ENCODE data around the gene RERE. TPM values are rescaled to one million over a fixed set of nuclear protein-coding genes. Genes with fewer than 3 reads are reported as not detected.
"Not testable (repeated sequence)": the region's sequence is repeated elsewhere in the genome, so short reads cannot be mapped to it uniquely, and the experiment has no call there.

RERE gene
- total RNA-seq, 1 donor from 2014 or later, result 76.0 TPM

DNA sequence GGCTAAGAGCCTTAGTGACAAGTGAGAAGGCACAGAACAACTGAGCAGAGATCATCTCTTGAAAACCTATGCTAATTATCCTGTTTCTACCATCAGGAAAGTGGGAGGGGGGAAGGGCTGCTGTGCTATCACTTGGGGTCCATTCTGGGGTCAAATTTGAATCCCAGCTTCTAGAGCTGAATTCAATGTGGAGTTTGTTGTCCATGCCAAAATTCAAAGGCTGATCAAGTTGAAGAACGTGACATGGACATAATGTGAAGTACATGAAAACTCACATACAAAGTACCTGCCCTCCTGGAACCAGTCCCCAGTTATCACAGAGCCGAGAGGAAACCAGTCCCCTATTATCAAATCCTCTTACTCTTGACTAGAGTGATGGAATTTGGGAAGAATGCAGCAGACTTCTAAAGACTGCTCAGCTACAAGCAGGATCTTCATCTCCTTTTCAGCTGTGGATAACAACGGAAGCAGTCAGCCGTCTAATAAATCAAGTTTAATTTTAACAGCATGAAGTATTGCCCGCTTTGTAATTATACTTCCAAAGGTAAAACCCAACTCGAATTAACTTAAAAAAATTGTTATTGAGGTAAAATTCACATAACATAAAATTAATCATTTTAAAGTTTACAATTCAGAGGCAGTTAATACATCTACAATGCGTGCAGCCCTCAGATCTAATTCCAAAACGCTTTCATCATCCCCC lies 421.2 kb downstream of the RERE start:
- intact Hi-C loops (cut with micrococcal nuclease), result no loop called here

GRCh38 chr1:8395433-8395866 lies 422.0 kb downstream of the RERE start:
- intact Hi-C loops (cut with micrococcal nuclease), result loop anchor here (1.0 kb wide), 1 partner anchor 130 kb away; no protein-coding TSS in a partner anchor

DNA sequence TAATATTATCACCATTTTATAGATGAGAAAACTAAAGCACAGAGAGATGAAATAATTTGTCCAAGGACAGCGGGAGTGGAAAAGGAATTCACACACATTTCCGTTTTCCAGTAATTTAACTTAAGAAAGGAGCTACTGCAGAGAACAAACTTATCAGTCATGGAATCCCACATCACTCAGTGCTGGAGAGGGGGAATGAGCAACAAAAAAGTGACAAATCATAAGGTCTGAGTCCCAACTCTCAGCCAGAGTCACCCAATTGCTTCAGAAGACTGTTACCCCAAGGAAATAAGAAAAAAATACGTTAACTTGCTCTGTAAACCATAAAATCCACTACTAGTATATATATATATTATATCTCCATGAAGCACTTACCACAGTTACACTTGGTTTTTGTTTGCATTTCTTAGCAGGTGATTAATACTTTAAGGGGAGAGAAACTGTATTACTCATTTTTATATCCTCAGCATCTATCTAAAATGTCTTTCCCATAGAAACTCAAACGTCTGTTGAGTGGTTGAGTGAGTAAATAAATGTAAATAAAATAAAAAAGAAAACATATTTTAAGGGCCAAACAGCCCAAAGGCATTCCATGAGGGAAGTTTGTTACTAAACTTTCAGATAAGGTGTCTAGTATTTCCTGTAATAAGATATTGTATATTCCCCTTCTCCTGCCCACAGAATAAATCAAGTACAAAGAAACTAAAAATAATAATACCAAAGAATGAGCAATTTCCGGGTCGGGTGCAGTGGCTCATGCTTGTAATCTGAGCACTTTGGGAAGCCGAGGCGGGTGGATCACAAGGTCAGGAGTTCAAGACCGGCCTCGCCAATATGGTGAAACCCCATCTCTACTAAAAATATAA lies 422.8 kb downstream of the RERE start:
- intact Hi-C loops (cut with micrococcal nuclease), result loop anchor here (1.0 kb wide), 1 partner anchor 131 kb away; no protein-coding TSS in a partner anchor

DNA sequence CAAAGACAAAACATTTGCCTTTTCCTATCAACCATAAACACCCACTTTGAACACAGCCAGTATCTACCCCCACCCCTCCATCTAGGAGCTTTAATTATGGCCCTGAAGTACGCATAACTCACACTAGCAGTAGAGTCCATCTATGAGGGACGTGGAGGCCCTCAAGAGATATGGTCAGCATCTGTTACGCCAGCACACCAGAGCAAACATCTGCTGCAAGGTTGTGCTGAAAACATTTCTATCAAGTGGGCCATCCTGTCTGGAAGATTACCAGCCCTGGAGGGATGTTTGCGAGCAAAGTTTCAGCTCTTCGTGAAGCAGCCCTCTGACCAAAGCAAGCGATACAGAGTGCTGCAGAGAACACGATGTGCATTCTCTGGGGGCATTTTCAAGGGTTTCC lies 424.9 kb downstream of the RERE start:
- intact Hi-C loops (cut with micrococcal nuclease), result no loop called here

GRCh38 chr1:8390707-8391106 lies 426.7 kb downstream of the RERE start:
- intact Hi-C loops (cut with micrococcal nuclease), result no loop called here

DNA sequence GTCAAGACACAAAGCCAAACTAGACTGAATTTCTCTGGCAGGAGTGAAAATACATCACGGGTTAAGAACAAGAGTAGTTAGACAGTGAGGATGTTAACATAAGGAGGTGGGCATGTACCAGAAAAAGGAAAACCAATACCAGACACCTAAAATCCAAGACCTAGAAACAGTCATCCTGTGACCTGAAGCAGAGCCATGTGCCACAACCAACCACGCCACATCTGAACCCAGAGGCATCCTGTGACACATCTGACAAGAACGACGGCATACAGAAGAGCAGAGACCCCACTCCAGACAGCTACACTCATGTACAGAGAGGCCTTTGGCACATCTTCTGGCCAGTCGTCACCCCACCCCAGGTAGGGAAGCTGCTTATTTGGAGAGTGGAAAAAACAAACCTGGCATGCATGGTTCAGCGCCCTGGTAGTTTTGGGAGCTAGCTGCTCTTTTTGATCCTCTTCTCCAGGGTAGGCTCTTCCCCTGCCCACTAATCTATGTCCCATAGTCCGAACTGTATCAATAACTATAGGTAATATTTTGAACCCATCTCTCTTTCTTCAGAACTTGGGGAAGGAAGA lies 427.4 kb downstream of the RERE start:
- intact Hi-C loops (cut with micrococcal nuclease), result no loop called here

DNA sequence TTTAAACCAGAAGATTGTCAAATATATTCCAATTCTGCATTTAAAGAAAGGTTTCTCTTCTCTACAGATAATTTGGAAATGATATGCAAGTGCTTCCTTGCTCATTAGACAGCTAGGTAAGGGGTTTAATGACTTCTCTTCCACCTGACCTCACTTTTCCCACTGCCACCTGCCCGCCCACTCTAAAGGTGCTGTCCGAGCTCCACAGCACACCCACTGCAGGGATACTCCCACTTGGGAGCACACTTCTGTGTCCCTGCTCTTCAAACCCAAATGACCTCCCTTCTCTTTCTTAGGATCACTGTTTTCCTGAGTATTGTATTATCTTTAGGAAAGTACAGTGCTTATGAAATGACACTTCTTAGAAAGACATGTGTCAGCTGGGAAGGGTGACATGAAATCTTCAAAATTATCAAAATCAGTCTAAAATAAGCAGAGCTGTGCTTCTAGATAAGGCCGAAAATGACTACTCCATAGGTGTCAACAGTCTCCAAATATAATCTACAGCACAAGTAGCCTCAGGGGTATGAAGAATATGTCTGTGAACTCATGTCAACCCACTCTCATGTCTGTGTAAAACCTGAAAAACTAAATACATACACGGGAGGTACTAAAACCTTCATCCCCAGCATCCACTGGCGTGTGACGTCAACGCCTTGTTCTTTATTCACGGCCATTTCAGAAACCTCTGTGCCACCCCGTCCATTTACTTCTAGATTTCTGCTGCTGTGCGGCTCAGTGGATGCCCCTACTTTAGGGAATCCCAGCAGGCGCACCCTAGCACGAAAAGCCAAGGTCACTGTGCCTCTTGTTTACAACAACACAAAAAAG lies 428.5 kb downstream of the RERE start:
- intact Hi-C loops (cut with micrococcal nuclease), result no loop called here

- intact Hi-C loops (cut with micrococcal nuclease), result no loop called here
Measured at GRCh38 chr1:8386247-8386646, 431.2 kb downstream of the RERE start.

GRCh38 chr1:8384577-8384976 lies 432.9 kb downstream of the RERE start:
- intact Hi-C loops (cut with micrococcal nuclease), result no loop called here

DNA sequence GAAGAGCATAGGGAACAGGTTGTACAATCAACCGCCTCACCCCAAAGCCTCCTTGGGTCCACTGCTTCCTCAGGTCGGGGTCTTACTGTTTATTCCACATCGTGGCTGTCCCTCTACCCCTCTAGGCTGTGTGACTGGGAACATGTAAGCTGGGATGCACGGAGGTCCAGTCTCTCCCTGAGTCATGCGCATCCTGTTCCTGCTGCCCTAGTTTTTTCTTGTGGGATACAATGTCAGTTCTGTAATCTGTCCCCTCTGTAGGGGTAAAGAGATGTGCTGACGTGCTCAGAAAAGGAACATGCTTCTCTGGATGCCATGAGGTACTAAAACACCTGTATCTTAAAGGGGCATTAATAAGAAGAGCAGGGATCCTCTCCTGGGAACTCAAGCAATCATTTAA lies 433.4 kb downstream of the RERE start:
- intact Hi-C loops (cut with micrococcal nuclease), result no loop called here

DNA sequence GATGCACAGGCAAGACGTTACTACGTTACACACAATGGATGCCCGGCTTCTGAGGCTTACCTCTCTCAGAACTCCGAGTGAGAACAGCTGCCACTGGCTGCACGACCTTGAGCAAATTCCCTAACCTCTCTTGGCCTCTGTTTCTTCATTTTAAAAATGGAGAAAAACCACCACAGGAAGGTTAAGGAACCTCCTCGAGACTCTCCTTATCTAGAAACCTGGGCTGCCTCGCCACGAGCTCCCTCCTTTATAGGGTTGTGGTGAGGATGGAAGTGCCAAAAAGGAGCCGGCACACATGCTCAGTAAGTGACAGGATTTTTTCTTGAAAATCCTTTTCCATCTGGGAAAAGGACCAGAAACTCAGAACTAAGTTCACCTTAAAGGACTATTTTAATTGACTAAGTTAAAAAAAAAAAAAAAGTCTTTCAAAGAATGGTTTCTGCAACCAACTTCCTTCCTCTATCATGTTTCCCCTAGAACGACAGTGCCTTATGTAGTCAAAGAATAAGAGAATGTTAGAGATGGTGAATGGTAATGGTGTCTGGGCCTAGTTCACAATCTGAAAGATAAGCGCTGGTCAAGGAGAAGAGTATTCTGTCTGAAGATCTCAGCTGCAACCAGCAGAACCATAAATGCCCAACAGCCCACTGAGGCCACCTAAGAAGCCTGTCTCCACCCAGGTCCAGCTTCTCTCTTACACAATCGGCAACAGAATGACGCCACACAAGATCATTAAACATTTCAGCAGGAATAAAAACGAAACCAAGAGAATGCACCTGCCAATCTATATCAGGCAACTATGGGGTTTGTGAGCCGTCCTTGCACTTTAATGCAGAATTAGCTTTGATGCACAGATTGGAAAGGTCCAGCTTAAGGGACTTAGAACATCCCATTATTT lies 434.6 kb downstream of the RERE start:
- intact Hi-C loops (cut with micrococcal nuclease), result no loop called here

DNA sequence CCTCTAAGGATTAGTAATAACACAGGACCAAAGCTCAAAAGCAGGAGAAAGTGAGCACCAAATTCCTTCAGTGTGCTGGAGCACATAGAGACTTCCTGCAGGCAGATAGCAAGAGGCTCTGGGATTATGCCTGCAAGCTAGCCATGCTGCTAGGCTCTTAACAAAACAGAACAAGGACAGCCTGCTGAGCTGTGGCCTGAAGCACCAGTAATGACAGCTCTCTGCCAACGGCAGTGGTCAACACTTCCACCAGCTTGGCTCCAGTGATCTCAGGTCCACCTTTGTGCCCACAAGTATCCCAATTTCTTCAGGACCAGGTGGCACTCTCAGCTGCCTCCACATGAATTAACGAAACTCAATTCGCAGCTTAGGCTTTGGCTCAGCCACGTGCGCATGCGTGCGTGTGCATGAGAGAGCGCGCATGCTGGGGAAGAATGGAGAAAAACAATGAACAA lies 435.4 kb downstream of the RERE start:
- intact Hi-C loops (cut with micrococcal nuclease), result no loop called here

DNA sequence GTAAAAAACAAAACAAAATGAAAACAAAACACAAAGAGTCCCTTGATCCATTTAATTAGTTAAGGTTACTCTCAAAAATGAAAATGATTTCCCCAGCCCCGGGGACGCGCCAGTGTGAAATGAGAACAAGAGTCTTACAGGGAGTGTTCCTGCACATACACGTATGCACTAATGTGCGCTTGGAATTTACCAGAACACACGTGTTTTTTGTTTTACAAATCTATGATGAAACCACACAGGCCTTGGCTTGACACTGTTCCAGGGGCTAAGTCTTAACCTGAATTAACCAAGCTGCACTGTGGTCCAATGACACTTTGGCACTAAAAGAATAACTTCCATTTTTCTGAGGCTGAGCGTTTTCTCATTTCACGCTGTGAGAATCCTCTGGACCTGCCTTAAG lies 435.8 kb downstream of the RERE start:
- intact Hi-C loops (cut with micrococcal nuclease), result no loop called here

- intact Hi-C loops (cut with micrococcal nuclease), result not testable (repeated sequence)
Measured at GRCh38 chr1:8380310-8380709, 437.1 kb downstream of the RERE start.

DNA sequence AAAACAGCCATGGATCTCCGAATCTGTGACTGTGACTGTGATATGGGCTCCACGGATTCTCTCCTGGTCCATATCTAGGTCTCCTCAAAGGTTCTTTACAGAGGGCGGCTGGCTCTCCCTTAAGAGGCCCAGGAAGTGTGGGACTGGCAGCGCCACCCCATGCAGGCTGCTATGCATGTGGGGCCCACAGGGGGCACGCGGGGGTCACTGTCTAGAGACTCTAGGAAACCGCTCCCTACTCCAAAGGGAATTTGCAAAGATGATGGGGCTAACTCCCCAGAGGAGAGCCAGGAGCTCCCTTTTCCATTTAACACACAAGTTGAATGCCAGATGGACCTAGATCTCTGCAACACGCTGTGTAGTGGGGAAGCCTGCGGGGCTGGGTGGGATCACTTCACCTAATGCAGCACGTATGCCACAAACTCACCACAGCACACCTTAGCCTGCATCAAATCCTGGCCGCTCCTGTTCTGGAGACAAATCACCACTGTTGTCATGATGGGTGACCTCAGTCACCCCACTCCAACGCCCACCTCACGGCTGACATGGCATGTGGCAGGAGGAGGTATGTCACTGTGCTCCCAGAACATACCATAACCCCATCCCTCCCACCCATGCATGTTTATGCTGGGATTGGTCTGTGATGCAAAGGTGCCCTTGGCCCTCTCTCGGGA lies 437.8 kb downstream of the RERE start:
- intact Hi-C loops (cut with micrococcal nuclease), result no loop called here

DNA sequence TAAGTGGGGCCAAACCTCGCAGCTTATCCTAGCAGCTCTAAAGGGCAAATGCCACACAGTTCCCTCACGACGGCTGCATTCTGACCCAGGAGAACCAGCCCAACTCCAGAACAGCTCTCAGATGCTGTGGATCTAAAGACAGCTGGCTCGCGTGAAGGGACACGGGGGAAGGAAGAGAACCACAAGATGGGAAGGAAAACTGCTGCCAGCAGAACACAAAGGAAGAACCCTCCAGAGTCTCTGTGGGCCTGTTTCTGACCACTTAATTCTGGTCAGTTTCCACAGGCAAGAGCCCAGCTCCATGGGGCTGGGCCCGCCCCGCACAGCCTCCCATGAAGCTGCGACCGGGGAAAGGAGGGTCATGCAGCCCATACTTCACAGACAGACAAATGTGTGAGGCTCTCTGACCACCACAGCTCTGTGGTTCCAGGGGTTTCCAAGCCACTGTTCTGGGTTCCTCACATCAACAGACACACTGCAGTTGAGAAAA lies 438.4 kb downstream of the RERE start:
- intact Hi-C loops (cut with micrococcal nuclease), result no loop called here

GRCh38 chr1:8378178-8378577 lies 439.3 kb downstream of the RERE start:
- intact Hi-C loops (cut with micrococcal nuclease), result no loop called here

GRCh38 chr1:8377271-8377981 lies 440.0 kb downstream of the RERE start:
- intact Hi-C loops (cut with micrococcal nuclease), result no loop called here

DNA sequence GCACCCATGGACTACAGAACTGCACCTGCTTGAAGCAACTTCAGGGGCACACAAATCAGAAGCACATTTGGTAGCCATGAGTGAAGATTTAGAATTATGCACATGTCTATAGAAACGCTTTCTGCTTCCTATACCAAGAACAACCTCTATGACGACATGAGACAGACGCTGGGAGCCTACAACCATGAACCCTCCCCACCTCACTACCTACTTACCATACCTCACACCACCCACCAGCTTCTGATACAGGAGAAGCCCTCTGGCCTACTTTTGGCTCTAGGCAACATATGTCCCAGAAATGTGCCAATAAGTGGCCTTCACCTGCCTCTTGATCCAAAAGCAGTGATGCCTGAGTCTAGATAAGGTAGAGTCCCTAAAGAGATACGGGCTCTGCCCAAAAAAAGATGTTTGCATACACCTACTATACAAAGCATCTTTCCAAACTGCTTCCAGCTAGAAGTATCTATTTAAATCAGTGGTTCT lies 441.0 kb downstream of the RERE start:
- intact Hi-C loops (cut with micrococcal nuclease), result no loop called here
